GM11168 (cell line): Measurements from ENCODE around the gene CAD.
"Not testable (repeated sequence)": the region's sequence is repeated elsewhere in the genome, so short reads cannot be mapped to it uniquely, and the experiment has no call there.

Experiments used
- in situ Hi-C: fragments of 300-500 bp; cut with MboI; formaldehyde crosslinking; loops from one replicate; pipeline ENCODE4 v1.12.0; 2022; ENCODE audit warnings: low sequenced_read_pairs; ENCODE audit not compliant: unreplicated experiment

The CAD gene

DNA sequence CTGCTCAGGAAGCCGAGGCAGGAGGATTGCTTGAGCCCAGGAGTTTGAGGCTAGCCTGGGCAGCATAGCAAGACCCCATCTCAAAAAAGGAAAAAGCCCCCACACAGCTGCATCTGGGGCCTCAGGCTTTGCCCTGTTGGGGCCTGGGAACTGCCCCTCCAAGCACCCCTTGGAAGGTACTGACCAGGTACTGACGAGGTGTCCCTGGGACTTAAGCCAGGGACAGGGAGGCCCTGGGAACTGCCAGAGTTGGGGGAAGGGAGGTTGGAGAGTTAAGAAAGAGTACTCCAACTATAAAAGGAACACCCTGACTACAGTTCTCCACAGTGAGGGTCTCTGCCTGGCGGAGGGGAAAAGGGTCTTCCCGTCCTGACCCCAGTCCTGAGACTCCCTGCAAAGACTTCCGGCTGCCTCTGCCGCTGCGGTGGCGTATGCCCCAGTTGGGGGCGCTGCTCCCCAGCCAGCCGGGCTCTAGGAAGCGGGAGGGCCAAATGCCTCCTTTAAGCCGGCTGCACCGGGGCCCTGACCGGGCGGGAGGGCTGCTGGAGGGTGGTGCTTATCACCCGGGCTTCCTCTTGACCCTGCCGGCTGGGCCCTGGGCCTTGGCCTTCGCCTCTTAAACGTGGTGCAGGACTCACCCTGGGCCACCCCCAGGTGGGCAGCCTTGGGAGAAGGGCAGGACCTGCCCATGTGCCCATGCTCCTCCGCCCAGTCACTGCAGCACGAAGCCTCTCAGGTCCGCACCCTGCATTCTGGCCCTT is 32.9 kb downstream of the CAD start:
- in situ Hi-C loops = no loop called here

DNA sequence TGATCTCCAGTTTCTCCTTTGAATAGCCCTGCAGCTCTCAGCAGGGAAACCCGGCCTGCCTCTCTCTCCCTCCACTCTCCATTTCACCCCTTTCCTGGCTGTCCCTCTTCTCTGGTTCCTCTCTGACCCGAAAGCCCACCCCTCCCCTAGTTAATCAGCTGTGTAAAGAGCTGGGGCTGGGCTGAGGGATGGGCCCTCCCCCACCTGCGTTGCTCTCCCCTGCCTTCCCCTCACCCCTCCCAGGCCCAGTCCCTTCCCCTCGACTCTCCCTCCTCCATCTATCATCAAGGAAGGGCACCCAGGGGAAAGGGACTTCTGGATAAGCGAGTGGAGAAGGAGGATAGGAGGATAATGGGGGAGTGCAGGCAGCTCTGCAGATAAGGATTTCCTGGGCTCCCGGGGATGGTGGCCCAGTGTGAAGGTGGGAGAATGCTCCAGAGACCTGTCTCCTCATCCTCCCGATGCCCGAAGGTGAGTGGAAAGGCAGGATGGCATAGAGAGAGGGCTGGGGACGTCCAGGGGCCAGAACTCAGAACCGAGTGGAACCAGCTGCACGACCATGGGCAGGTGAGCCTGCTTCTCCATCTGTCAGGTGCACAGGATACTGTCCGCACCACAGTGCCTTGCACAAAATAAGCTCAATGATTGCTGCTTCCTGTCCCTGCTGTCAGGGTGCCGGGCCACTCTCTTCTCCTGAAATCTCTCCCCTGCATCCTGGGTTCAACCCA is 33.6 kb downstream of the CAD start:
- in situ Hi-C loops = no loop called here

DNA sequence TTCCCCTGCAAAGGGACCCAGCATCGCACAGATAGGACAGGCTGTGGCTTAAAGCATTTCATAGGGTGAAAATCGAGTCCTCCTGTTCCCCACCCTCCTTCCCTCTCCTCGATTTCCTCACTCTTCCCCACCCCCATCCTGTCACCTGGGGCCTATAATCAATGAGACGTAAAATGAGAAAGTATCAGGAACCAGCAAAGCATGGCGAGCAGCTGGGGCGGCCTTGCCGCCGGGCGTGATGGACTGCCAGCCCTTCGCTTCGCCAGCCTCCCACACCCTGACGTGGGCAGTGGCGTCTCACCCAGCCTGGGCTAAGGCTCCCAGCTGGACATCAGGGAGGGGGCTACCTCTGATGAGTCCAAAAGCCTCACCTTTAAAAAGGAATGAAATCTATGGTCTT is 34.6 kb downstream of the CAD start:
- in situ Hi-C loops = no loop called here

DNA sequence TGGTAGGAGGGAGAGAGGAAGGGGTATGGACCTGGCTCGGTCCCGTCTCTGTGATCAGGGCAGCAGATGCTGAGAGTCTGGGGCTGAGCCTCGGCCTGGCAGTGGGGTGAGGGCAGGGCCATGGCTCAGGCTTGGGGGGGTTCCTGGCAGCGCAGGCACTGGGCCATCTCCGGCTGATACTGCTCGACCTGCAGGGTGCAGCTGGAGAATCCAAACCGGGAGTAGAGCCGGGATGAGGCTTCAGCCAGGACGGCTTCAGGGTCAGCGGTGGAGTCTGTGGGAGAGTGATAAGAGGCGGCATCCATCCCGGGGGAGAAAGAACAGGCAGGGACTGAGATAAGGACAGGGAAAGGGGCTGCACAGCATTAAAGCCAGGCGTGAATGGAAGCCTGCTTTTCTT is 38.0 kb downstream of the CAD start:
- in situ Hi-C loops = no loop called here

DNA sequence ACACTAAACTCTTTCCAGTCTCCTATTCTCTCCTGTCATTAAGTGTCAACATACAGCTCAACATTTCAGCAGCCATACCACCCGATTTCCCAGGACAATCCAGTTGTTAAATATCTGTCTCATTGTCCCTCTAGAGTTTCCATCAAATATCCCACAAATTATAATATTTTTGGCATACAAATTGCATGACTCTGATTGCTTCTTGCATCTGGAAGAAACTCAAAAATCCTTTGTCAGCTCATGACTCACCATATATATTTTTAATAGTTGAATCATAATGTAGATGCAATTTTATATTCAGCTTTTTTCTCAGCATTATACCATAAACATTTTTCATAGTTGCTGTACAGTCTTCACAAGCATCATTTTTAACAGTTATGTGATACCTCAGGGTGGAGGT is 38.5 kb downstream of the CAD start:
- in situ Hi-C loops = no loop called here

DNA sequence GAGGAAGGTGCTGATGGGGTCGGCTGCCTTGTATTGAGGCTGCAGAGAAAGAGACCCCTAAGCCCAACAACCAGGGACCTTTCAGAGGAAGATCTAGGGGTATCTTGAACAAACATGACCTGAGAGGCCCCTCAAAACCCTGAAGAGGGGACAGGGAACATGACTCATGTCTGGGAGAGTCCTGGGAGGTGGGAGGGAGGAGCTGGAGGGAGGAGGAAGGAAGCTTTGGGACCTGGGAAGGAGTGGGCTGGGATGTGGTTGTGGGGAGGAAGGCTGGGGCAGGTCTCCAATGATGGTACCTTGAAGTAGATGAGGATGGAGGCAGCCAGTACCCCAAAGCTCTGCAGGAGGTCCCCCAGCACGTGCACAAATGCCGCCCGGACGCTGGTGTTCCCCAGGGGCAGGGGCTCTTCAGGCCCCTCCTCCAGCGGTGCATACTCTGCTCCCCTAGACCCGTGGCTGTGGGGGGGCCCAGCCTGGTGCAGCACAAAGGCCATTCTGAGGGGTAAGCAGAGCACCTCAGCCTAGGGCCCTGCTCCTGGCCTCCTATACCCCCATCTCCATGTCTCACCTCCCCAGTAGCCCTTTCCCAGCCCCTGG is 39.8 kb downstream of the CAD start:
- in situ Hi-C loops = no loop called here

DNA sequence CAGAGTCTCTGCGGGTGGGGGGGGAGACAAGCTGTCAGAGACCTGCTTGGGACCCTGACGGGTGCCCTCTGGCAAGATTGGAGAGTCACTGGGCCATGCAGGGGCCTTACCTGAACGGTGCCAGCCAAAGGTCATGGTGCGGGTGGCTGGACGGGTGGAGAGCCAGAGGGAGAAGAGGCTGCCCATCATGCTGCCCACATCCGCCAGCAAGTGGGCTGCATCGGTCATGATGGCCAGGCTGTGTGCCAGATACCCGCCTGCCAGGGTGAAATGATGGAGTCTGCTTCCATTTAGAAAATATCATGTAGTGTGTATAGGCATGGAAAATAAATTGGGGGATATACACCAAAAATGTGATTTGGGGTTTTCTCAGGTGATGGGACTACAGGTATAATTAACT is 40.9 kb downstream of the CAD start:
- in situ Hi-C loops = no loop called here

DNA sequence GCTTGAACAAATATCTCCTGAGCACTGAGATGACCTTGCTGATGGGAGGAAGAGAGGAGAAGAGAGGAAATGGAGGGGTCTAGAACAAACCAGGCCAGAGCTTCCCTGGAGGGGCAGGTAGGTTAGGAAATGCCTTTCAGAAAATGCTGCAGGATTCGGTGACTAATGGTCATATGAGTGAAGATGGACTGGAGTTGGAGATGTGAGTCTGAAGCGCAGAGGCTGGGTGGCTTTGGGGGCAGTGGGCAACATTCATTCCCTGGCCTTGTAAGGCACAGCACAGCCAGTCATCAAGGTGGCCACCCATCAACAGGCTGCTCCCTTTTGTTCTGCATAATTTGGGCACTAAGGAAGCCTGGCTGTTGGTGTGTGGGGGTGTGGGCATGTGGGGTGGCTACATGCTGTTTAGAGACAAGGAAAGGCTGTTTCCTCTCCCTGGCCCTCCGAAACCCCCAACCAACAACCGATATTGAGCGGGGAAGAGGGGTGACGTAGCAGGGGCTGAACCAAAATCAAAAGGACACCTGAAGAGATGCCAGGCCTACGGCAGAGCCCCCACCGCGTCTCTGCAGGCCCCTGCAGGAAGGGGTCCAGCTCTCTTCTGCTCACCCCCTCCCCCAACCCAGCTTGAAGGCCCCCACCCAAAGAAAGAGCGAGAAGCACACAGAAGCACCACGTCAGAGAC is 44.2 kb downstream of the CAD start:
- in situ Hi-C loops = no loop called here

DNA sequence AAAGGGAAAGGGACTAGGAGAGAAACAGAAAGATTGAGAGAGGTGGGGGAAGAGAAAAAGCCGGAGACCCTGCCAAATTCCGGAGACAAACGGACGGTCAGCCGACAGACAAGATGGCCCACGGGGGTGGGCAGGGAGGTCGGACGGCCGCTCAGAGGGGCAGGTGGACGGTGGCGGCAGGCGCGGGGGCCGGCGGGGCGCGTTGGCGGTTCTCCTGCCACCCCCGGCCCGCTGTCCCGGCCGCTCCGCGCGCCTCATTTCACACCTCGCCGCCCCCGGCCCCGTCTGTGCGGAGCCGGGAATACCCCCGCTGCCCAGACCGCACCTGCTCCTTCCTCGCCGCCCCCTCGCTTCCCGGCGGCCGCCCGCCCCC is 44.7 kb downstream of the CAD start:
- in situ Hi-C loops = no loop called here

DNA sequence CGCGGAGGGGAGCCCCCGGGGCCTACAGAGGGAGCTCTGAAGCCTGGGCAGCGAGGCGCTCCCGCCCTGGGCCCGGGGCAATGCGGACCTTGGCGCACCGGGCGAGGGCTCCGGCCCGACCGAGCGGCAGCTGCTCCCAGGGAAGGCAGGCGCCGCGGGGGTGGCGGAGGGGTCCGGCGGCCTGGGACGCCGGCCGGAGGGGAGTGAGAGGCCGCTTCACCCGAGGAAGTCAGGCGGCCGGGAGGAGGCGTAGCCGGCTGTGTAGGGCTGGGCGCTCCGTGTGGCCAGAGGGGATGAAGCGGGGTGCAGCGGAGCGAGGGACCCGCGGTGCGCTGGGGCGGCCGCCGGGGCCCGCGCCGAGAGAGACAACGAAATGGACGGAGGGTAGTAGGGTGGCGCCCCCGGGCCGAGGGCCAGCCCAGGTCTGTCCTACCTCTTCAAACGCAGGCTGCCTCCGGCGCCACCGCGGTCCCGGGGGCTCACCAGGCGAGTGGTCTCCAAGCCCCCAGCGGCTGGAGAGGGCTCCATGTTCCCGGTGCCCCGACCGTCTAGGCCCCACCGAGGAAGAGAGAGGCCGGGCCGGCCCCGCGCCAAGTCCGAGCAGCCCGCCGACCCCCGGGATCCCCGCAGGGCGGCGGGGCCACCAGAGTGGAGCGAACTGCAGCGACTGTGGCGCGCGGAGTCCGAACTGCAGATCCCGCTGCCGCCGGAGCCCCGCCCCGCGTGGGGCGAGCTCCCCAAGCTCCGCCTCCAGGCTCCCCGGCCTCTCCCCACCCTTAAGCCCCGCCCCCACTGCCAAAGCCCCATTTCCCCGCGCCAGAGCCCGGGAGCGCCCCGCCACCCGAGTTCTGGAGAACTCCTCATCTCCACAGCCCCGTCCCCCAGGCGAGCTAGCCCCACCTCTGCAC is 45.5 kb downstream of the CAD start, which contains the start of gene SLC30A3:
SLC30A3 (minus strand) TSS at position 669 of the 908 bp plus-strand sequence; CDS start at position 528, 141 bp downstream.
- in situ Hi-C loops = no loop called here

DNA sequence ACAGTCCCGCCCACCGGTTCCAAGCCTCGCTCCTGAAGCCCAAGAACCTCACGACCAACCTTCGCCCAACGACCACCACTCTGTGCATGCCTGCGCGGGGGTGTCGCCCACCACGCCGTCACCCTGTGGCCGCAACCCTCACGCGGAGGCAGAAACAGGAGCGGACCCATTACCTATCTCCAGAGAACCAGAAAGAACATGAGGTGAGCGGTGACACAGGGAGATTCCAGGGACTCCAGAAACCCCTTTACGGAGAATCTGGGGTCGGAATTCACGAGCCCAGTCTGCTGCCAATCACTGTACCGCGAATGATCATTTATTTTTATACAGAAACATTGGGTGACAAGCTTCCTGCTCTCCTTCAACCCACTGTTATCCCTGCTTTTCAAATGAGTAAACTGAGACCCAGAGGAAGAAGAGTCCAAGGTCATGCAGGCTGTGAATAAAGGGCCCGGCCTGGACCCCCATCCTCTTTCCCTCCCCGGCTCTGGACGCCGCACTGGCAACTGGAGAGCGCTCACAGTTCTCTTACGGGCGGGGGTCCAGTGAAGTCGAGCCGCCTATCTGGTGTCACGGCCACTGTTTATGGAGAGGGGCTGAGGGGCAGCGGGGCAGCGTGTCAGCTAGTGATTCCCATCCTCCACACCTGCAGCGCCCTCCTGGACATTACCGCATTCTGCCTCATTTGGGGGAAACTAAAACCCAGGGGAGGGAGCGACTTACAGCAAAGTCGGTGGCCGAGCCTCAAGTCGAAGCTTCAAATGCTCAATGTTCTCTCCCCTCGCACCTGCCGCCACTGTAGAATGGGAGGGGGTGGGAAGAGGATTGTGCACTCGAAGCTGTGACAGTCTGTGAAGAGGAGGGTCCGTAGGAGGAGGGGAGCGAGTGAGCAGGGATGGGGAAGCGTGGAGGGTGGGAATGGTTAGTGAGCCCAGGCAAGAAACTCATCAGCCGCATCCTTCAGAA is 46.4 kb downstream of the CAD start:
- in situ Hi-C loops = no loop called here

DNA sequence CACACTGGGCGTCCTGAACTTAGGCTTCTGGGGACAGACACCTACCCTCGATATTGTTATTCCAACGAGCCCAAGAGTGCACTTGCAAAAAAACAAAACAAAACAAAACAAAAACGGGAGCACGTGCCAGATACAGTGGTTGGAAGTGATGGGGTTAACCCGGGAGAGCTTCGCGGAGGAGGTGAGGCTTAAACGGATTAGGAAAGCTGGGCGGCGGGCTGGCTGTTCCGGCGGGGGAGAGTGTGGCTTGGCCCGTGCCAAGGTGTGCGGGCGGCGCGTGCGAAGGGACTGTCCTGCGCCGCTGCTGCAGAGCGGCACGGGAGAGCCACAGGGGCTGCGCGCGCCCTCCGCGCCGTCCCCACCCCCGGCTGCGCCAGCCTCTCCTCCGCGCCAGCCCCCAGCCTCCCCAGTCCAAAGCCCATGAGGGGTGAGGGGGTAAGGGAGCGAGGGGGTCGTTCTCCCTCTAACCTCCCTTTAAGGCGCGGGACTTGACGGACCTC is 47.1 kb downstream of the CAD start:
- in situ Hi-C loops = no loop called here

DNA sequence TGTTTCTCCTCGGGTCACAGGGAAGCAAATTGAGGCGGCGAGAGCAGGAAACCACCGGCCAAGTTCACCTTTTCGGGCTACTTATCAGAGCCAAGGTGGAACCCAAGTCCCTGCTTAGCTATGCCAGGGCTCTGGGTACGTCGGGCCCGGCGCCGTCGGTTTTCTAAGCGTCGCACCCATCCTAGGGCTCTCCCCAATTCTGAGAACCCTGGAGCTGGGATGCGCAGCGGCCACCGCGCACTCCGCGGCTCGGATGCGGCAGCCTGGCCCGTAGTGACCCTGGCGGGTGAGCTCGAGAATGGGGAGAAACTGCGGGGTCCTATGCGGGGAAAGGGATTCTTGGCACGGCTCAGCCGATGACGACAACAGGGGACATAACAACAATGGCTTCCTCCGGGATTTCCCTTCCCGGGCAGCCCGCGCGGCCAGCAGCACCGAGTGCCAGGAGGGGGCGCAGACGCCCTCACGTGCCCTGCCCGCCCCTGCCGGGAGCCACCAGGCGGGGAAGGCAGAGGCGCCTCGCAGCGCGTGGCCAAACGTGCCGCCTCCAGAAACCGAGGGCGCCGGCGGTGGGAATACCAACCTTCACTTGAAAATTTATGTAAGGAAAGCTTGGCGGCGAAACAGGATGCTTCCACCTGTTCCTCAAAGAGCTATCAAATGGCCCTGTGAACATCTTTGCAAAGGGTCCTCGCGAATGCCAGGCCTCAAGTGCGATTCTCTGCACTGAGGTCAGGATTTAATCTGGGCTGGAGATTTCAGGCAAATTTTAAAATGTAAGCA is 47.8 kb downstream of the CAD start:
- in situ Hi-C loops = no loop called here

DNA sequence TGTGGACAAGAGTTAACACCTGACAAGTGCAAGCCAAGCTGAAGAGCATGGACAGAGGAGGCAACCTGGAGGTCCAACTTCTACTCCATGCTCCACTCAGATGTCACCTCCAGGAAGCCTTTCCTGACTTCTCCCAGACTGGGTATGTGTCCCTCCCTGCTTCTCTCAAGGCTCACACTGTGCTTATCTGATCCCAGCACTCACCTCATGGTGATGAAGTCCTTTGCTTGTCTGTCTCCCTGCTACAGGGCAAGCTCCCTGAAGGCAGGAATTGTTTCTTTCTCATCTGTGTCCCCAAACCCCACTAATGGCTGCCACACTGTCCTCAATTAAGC is 48.3 kb downstream of the CAD start:
- in situ Hi-C loops = no loop called here

DNA sequence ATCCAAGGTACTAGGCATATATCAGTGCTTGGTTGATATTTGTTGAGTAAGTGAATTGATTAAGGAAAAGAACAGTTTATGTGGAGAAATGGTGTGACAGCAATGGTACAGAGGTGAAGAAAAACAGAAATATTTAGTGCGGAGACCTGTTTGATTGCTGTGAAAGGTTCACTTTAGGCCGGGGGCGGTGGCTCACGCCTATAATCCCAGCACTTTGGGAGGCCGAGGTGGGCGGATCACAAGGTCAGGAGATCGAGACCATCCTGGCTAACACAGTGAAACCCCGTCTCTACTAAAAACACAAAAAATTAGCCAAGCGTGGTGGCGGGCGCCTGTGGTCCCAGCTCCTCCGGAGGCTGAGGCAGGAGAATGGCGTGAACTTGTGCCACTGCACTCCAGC is 51.1 kb downstream of the CAD start:
- in situ Hi-C loops = not testable (repeated sequence)

DNA sequence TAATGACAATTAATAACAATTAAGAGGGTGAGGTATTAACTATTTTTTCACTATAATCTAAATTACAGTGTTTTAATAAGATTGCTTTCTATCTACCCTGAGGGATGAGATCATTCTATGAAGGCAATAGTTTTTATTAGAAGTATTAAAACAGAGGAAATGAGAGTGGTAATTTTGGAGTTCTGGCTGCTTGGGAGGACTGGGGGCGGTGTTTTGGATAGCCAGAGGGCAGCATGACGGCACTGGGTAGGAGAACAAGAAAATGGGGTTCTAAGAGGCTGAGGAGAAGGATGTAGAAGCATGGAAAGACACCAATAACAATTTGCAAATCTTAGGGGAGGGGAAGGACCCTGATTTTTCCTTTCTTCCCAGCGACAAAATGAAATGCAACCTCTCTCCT is 53.0 kb downstream of the CAD start:
- in situ Hi-C loops = no loop called here

DNA sequence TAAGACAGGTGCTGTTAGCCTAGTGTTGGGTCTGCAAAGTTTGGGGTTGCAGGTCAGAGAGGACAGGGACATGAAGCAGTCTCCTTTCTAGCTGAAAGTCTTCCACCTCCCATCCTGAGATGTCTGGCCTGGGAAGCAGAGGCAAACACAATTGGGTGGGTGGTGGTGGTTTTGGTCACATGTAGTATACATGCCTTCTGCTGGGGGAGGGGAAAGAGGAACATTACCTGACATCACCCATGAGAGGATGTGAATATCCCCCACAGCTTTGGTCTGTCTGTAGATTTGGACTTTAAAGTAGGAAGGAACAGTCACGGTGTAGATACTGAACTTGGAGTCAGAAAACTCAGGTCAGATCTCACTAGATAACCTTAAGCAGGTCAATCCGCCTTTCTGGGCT is 53.5 kb downstream of the CAD start:
- in situ Hi-C loops = no loop called here
